Activated CD4-positive, CD25-positive, alpha-beta regulatory T cell treated with anti-CD3 and anti-CD28 coated beads, Interleukin-2, amount 50 U/mL, for 16 hours (primary cell): ENCODE measurements around the gene GMDS.

ENCODE experiments used
- DNase-seq: peaks from one replicate; pipeline ENCODE4 v3.0.0-alpha.2; 2020; ENCODE audit warnings: low read depth, low spot score

GMDS gene

DNA sequence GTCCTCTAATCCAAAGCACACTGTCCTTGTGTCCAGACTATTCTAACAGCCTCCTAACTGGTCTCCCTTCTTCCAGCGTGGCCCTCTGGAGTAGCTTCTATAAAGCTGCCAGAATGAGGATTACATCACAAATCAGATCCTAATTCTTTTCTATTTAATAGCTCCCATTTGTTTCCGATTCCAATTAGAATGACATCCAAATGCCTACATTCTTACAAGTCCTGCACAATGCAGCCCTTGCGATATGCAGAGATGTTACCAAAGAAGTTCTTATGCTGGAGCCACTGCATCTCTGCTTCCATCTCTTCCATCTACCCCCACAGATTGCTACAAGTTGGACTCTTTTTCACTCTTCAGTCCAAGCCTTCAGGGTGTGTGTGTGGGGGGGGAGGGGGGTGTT lies 40.0 kb downstream of the GMDS start:
- no peak for DNase-seq

DNA sequence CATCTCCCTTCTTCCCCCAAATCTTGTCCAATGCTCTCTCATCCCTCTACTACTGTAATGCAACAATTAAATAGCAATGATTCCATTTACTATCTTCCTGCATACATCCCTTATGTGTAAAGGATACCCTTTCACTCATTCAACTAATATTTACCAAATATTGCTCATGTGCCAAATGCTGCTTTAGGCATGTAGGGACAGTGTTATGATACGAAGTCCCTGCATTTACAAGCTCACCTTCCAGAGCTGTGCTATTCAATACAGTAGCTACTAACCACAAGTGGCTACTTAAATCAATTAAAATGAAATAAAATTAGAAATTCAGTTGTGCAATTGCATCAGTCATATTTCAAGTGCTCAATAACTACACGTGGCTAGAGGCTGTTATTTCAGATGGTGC lies 41.1 kb downstream of the GMDS start:
- no peak for DNase-seq

DNA sequence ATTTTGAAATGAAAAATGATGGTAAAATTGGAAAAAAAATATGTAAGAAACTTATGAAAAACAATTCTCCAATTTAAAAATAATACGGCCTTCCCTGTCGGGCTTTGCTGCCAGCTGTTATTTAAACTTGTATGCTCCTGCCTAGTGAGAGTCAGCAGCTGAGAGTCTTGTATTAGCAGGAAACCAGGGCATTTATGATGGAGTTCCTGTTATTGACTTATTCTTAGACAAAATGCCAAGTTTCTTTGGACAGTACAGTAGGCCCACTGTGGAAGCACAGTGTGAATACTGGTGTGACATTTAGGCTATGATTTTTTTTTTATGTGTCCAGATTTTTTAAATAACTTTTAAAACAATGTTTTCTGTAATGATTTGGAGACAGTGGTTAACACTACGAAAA lies 42.1 kb downstream of the GMDS start:
- DNase-seq = no peak

DNA sequence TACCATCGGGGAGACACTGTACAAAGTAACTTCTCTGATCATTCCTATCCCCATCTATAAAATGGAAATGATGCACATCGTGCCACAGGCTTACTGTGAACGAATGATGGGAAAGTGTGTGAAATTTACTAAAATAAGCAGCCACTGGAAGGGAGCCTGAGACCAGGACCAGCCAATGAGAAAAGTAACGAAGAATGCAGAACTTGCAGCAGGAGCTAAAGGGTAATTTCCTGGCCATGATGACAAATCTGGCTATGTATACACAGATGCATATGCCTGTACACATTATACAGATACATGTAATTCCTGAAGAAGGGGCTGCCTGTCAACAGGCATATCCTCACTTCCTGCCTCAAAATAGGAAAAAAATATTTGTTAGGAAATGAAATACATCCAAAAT lies 47.4 kb downstream of the GMDS start:
- no peak for DNase-seq

DNA sequence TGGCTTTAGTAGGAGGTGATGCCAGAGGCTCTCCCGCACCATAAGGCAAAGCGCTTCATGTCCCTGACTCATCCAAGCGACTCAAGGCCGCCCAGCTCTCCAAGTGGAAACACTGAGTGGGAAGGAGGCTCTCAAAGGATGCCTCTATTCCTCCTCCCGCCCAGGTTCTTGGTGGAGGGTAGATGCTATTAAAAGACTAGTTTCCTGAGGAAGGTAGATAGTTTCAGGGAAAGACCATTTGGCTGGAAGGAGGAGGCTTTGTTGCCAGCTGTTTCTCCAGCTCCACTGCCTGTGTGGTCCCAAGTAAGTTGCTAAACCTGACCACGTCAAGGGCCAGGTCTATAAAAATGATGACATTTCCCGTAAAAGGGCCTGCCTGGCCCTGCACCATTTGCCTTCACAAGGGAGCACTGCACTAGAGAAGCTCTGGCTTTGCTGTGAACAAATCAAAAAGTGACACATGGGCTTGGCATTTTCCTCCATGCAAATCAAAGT lies 48.2 kb downstream of the GMDS start:
- DNase-seq = no peak

DNA sequence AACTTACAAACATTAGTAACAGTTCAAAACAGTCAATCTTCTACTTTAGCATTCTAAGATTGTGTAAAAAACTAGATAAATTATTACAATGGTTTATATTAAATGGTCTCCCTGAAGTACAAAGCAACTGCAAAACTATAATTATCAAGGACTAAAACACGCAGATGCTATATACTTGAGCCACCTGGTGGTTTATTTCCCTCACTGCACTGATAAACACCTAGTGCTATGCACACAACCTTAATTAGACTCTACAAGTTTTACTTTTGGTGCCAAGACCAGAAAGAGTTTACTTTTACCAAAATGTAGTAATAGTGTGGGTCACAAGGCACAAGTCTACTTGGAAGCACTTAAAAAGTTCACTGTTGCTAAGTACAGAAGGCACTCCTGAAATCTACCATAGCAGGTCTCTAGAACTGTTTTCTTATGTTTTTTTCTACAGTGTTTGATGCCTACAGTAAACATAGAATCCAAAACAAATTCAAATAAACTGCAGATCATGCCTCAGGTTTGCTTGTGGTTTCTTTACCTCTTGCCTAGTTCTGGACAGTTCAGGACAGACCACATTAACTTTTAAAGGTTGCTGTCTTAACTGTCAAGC lies 49.2 kb downstream of the GMDS start:
- DNase-seq = no peak

DNA sequence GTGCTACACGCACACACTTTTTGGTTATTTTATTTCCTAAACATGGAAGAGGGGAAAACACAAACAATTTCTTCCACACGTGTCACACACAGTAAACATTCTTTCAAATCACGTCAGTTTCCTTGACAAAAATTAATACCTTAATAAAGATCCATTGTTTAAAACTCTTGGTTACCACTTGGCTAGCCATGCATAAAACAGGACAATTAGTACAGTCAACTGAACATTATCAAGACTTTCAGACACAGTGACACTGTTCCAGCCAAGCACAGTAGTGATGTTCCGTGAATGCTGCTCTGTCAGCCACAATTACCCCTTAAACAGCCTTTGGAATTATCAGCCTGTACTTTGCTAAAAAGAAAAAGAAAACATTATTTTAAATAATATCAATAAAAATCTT lies 50.8 kb downstream of the GMDS start:
- DNase-seq = no peak

DNA sequence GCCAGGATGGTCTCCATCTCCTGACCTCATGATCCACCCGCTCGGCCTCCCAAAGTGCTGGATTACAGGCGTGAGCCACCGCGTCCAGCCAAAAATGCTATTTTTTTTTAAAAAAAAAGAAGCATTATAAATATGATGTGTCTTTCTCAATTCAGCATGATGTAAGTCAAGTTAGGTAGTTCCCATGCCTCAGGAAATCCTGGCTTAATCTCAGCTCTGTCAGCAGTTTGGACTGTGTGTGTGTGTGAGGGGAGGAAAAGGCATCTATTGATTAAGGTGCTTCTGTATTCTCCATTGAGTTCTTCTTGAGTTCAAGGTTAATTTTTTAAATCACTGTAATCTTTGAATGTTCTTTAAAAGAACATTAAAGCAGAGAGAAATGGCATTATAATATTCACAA lies 51.5 kb downstream of the GMDS start:
- DNase-seq = no peak

DNA sequence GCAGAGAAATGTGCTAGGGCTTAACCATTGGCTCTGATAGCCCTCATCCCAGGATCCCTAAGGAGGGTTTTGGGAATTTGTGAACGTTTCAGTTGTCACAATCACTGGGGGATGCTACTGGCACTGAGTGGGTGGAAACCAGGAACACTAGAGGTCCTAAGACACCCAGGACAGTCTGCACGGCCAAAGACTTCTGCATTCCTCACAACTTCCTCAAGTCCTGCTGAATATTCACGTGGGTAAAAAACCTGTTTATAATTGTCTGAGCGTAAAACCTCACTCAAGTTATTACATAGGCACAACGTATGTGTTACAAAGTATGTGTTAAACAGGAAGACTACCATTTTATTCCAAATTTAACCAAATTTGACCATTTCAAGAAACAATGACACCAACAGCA lies 52.4 kb downstream of the GMDS start:
- no peak for DNase-seq

DNA sequence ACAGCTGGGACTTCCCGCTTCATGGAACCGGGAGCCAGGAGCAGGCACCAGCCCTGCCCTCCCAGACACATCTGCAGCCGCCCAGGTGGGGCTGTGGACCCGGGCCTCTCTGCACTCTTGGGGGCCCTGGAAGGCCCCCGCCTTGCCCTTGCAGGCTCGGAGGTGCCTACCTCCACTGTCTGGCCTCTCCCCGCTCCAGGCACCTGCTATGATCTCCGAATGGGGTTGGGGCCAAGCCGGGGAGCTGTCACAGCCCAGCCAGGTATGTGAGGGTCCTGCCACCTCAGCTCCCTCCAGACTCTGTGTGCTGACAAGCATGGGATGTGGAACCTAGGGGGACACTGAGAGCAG lies 54.0 kb downstream of the GMDS start:
- no peak for DNase-seq

DNA sequence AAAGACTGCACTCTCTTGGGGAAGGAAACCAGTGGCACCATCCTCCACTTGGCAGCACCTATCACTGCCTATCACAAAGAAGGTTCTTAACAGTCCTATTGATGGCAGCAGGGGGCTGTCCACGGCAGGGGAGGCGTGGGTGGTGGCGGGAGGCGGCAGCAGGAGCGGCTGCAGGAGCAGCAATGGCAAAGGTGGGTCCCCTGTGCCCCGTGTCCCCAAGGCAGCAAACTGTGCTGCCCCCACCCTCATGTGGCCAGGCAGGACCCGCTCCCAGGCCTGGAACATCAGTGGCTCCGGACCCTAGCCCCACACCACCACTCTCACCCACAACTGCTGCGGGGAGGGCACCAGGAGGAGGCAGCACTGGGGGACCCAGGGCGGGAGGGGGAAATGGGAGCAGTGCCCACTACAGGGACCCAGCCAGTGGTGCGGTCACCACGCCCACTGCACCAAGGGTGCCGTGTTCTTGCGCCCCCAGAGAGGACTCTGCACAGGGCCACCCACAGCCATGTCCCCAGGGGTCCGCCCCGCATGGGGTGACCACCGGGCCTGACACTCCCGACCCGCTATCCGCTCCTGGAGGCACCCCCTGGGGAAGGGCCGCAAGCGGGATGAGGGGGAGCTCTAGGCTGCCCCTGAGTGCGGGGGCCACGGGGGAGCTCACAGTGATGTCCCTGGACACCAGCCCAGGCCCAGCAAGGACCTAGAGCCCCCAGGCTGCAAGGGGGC lies 54.6 kb downstream of the GMDS start:
- DNase-seq = no peak

DNA sequence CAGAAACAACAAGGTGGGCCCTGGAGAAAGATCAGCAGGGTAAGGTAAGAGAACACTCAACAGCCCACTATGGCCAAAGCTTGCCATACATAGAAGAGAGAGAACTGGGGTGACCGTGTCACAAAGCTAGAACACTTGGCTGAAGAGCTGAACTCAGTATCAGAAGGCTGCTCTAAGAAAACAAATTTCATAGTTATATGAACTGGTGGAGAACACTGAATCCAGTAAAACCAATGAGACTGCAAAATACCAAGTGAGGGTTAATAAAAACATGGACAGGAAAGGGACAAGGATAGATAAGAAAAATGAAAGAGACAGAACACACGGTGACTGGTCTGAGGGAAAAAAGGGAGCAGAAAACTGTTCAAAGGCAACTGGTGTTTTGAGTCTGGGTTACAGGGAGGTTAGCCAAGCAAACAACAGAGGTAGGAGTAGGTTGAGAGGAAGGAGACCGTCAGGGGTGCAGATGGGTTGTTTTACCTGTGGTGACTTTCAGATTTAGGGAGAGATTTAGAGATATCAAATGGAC lies 56.5 kb downstream of the GMDS start:
- no peak for DNase-seq

DNA sequence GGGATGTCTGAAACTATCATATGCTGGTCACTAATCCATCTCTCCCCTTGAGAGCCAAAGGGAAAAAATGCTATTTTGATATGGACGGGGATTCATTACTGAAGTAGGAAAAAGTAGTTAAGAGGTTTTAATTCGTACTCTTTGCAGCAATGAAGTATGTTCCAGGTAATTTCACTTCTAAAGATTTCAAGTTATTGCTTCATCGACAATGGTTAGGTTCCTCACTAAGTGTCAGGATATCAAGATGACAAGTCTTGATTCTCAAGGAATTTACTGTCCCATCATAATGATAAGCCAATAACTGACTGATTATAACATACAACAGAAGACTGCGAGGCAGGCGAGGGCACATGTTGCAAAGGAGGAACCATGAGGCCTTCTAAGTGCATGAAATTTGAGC lies 57.0 kb downstream of the GMDS start:
- no peak for DNase-seq

DNA sequence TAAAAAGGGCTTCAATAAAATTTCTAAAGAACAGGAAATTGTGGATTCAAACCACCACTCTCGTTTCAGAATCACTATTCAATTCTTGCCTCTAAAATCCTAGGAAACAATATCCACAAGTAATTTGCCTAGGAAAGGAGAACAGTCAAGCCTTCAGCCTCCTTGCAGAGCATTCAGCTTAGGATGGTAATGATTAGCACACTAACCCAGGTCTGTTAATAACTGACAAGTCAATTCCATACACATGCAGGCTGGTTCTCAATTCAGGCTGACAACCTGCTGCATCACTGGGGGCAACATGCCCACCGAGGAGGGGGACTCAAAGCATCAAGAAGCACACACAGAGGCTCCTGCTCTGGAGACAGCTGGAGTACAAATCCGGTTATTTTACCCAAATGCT lies 57.6 kb downstream of the GMDS start:
- no peak for DNase-seq

DNA sequence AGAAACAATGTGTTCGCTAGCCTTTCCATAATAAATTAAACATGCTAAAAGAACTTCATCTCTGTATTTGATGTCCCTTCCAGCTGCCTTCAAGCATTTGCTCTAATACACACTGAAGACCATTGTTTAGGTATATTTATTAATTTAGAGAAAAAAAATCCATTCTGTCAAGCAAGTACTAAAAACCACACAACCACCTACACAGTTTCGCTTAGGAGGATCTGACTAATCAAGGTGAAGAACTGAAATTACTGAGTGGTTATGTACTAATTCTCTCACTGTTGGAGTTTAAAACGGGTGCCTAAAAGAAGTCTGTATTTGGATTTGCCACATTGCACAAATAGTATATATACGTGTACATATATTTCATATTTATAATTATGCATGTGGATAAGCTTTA lies 58.9 kb downstream of the GMDS start:
- DNase-seq = no peak

DNA sequence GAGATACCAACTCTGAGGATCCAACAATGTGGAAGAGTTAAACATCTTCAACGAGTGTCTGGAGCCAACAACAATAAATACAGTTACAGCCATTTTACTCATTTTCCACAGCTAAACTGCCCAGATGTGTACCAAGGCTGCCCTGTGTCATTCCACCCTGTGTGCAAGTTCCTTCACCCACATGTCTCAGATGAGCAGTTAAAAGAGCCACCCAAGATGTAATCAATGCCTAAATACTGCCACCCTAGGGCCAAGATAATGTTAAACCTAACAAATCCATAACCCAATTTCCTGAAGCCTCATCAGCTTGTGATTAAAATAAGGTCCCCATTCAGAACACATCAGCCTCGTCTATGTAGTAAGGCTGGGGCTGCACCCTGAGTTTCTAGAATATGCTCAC lies 59.9 kb downstream of the GMDS start:
- DNase-seq = no peak

DNA sequence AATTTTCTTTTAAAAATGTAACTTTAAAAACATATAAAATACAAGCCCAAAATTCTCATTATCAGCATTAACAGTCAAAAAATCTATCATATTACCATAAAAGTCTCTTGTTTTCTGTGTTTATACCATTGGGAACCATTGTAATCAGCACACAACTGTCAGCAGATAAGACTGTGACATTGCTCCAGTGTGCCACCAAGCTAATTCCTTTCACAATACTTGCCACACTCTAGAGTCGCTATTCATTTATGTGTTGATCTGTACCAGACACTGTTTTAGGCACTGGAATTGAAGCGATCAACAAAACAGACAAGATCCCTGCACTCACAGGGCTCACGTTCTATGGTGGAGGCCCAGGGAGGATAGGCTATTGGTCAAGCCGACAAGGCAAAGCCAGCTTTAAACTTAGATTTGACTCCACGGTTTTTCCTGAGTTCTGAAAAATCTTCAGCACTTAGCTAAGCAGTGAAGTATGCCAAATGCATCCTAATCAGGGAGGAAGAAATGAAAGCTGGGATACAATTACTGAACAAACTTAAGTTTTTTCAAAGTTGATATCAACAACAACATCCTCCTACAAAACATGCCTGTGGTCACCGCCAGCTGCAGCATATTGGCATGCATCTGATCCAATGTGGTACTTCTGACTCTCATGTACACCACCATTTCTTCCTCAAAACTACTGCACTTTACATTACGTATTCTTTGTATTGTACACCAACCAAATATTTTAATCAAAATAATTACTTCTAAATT lies 60.5 kb downstream of the GMDS start:
- DNase-seq = no peak

DNA sequence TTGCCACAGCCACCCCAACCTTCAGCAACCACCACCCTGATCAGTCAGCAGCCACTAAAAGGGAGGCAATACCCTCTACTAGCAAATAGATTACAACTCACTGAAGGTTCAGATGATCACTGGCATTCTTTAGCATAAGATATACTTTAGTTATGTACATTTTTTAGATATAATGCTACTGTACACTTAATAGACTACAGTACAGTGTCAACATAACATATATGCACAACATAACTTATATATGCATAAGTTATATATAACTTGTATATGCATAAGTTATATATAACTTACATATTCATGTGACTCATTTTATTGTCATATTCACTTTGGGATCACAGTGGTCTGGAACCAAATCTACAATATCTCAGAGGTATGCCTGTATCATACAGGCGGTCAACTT lies 61.7 kb downstream of the GMDS start:
- DNase-seq = no peak

DNA sequence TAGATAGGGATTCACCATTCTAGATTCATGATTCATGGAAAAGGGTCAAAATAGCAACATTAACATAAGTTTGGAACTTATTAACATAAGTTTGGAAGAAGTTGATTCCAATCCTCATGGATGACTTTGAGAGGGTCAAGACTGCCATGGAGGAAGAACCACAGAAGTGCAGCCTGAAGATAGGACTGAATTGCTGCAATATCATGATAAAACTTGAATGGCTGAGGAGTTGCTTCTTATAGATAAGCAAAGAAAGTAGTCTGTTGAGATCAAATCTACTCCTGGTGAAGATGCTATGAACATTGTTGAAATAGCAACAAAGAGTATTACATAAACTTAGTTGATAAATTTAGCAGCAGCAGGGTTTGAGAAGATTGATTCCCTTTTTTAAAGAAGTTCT lies 62.2 kb downstream of the GMDS start:
- no peak for DNase-seq

DNA sequence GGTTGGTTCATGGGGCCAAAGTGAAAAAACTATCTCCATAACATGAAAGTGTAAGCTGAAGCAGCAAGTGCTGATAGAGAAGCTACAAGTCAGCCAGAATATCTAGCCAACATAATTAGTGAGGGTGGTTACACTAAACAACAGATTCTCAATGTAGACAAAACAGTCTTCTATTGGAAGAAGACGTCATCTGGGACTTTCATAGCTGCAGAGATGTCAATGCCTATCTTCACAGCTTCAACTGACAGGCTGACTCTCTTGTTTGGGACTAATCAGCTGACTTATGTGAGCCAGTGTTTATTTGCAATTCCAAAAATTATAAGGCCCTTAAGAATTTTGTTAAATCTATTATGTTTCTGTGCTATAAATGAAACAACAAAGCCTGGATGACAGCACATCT lies 63.2 kb downstream of the GMDS start:
- no peak for DNase-seq

DNA sequence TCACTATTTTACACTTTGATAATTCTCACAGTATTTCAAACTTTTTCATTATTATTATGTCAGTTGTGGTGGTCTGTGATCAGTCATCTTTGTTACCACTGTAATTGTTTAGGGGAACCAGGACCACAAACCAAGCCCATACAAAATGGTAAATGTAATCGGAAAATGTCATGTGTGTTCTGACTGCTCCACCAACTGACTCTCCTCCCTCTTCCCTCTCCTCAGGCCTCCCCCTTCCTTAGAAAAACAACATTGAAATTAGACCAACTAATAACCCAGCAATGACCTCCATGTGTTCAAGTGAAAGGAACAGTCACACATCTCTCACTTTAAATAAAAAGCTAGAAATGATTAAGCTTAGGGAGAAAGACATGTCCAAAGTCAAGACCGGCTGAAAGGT lies 63.8 kb downstream of the GMDS start:
- no peak for DNase-seq

DNA sequence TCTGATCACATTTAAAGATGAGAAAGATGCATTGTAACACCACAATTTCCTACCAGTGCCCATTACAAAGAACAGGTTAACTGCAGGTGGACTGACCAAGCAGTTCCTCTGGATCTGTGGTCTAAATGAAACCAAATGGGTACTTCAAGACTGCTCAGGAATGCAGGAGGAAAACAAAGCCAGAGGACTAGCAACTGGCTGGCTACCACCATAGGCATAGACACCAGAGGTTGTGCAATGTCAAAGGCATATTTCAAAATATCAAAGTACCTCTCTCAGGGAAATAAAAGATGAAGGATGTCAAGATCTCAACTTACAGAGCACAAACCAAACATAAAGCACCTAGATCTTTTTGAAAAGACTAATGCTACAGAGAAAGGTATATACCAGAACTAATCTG lies 65.5 kb downstream of the GMDS start:
- no peak for DNase-seq

DNA sequence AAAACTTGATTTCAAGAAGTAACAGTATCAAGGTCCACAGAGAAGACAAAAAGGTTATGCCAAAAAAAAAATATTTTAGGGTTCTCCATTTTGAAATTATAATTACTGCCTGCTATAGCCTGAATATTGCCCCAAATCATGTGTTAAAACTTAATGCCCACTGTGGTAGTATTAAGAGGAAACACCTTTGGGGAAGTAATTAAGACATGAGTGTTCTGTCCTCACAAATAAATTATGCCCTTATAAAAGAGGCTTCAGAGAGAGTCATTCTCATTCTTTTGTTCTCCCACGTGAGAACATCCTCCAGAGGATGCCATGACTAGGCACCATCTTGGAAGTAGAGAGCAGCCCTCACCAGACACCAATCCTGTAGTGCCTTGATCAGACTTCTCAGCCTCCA lies 66.2 kb downstream of the GMDS start:
- DNase-seq = no peak
